ENCODE results near the gene KRT78.

Gene KRT78

GRCh38 chr12:52838609-52839435 lies 10.0 kb downstream of the KRT78 start:
- no peak for DNase-seq

GRCh38 chr12:52837781-52838608 lies 10.8 kb downstream of the KRT78 start:
- no peak for DNase-seq

- DNase-seq, result no peak
Measured at GRCh38 chr12:52837413-52837741, 11.4 kb downstream of the KRT78 start.

DNA sequence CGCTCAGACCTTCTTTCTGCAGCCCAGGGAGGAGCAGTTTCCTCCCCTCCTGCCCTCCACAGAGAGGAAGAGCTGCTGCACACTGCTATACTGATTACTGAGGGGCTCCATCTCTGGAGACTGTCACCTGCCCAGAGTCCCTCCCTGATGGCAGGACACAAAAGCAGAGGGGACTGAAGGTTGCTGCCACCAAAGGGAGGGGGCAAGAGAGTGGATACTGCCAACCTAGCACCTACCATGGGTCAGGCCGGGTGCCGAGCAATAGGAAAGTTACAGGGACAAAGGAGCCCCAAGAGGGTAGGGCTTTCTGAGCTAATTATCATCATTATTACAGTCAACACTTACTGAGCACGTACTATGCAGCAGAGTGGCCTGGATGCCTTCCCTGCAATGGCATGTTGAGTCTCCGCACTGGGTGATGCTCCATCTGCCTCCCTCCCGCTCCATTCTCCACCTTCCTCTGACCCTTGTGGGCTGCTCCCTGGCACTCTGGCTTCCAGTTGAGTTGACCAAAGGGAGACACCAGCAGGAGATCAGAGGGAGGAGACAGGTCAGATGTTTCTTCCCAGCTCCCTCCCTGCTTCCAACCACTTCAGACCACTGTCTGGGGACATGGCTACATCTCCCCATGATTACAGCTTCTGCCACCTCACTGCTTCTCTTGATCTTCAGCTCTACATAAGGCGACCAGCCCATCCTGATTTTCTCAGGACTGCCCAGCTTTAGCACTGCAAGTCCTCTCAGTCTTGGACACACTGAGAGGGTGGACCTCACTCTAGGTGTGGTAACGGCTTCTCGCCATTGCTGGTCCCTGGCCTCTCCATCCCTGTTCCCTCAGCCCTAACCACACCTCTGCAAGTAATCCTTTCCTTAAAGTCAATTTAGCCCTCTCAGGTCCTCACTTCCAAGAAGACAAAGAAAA lies 12.0 kb downstream of the KRT78 start:
- DNase-seq, result no peak

DNA sequence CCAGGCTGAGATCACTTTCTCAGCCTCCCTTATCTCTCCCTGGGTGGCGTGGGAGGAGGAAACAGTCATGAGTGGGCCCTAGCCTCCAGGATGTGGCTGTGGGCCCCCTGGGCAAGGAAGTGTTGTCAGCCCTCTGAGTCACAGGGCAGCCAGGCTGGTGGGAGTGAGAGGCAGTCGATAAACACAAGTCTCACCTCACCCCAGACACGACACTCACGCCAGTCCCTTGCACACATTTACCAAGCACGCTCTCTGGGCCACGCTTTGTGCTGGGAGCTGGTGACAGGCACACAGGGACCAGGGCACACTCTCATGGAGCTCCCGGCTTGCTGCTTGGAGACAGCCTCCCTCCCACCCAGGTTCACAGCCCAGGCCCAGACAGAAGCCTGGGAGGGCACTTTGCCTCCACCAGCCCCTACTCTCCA lies 12.7 kb downstream of the KRT78 start:
- peak; percentile 7 to 15 for DNase-seq

DNA sequence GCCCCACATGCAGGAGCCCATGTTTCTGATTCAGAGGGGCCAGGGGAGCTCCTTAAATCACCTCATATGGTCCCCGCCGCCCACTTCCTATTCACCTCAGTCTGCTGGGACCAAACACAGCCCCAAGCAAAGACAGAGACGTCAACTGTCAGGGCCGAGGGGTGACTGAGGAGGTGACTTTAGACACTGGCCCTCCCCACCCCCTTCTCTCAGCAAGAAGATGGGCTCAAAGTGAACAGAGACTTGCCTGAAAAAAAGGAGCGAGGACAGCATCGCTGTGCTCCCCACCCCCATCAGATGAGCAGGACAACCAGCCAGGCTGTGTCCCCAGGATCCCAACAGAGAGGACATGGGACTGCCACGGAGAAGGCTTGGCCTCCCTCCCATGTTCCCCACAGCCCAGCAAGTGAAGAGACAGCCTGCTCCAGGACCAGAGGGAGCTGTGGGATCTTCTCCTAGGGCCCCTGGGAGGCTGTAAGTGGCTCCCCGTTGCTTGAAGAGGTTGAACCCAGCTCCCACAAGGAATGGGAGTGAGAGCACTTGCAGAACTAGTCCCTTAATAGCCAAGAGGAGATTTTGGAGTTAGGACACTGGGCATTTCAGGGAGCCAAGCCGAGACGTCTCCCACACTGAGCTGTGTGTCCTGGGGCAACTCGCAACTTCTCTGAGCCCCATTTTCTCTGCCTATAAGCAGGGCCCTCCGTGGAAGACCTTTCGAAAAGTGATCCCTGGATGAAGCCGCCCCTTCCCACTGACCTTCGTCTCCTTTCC lies 13.3 kb downstream of the KRT78 start:
- no peak for DNase-seq

- DNase-seq, result no peak
Measured at GRCh38 chr12:52834727-52835001, 14.1 kb downstream of the KRT78 start.

DNA sequence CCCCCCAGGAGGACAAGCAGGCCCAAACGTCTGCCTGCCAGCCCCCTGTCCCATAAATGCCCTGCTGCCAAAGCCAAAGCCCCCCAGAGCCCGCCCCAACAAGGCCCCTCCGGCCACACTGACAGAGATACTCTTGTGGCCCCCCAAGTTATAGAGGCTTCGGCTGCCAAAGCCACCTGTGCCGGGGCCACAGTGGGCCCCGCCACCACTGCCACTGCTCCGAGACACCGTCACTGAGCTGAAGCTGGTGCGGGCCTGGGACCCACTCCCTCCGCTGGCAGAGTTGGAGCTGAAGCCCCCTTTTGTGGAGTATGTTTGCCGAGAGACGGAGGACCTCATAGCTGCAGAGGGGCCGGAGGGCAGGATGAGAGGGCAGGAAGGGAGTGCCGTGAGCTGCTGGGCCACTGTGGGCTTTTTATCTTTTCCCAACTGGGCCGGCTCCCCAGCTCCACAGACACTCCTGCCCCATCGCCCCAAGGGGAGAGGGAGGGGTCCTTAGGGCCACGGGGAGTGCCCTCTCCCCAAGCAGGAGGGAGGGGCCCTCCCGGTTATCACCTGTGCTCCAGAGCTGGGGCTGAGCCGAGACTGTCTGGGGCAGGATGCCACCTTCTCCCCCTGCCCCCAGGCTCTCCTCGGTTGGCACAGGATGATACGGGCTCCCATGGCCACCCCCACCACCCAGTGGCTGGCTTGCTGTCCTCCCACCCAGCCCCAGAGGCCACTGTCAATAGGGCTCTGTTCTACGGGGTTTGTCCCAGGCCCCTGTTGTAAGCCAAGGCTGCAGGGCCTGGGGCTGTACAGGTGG lies 14.7 kb downstream of the KRT78 start, which contains the start of gene KRT79:
Gene KRT79 (minus strand): TSS at position 390 of the 805 bp plus-strand sequence. CDS start 51 bp downstream, at position 339.
- no peak for DNase-seq

- DNase-seq, result no peak
Measured at GRCh38 chr12:52832985-52833905, 15.5 kb downstream of the KRT78 start.

DNA sequence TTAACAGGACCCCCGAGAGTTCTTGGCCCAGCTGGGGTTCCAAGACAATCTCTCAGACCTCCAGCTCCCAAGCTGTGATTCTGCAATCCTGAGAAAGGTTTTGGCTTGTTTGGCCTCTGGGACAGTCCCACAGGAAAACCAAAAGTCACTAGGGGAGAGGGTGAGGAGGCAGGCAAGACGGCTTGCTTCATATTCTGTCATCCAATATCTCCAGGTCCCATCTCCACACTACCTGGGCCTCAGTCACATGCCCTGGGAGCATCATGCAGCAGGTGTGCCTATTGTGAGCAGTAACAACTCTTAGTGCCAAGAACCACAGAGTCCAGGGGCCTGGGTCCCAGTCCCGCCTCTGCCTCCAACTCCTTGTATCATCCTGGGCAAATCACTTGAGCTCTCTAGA lies 16.3 kb downstream of the KRT78 start:
- DNase-seq, result no peak

- no peak for DNase-seq
Measured at GRCh38 chr12:52831251-52831650, 17.5 kb downstream of the KRT78 start.

DNA sequence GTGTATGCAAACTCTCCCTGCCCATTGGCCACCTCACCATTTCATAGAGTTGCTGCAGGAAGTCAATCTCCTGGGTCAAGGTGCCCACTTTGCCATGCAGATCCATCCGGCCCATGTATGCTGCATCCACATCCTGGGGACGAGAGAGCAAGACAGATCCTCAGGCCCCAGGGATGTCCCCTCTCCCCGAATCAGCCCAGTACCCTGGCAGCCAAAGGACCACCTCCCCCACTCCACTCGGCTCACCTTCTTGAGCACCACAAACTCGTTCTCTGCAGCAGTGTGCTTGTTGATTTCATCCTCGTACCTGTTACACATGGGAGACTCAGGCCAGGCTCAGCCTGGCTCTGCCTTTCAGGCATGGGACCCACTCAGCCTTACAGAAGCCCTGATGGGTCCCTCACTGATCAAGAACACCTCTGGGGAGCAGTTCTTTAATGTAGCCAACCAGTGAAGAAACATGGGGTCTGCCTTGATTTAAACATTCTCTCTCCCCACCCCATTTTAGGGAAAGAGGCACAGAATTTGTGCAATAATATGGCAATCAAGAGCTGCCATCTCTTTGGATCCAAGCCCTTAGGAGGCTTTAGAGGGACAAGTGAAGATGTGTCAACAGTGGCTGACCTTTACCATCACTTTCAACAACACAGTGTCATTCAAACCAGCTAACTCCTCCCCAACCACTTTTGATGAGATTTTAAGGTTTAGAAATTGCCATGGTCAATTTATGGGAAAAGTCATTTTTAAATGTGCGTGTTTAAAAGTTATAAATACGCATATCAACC lies 18.6 kb downstream of the KRT78 start:
- DNase-seq, result no peak

GRCh38 chr12:52828591-52829021 lies 20.2 kb downstream of the KRT78 start:
- DNase-seq, result no peak

DNA sequence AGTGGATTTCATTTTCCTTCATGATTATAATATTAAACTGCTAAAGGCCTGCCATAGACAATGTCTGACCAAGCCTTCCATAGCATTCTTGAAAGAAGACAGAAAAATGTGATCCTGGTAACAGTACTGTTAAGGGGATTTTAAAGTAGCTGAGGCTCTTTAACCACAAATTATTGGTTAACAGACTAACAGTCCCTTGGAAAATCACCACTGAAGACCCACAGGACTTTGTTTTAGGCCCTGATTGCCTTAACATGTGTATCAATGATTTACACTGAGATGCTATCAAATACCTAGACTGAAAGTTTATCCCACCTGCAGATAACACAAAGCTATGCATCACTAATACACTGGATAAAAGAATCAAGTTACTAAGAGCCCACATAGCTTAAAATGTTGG lies 20.6 kb downstream of the KRT78 start:
- no peak for DNase-seq

GRCh38 chr12:52827499-52828090 lies 21.2 kb downstream of the KRT78 start:
- no peak for DNase-seq

DNA sequence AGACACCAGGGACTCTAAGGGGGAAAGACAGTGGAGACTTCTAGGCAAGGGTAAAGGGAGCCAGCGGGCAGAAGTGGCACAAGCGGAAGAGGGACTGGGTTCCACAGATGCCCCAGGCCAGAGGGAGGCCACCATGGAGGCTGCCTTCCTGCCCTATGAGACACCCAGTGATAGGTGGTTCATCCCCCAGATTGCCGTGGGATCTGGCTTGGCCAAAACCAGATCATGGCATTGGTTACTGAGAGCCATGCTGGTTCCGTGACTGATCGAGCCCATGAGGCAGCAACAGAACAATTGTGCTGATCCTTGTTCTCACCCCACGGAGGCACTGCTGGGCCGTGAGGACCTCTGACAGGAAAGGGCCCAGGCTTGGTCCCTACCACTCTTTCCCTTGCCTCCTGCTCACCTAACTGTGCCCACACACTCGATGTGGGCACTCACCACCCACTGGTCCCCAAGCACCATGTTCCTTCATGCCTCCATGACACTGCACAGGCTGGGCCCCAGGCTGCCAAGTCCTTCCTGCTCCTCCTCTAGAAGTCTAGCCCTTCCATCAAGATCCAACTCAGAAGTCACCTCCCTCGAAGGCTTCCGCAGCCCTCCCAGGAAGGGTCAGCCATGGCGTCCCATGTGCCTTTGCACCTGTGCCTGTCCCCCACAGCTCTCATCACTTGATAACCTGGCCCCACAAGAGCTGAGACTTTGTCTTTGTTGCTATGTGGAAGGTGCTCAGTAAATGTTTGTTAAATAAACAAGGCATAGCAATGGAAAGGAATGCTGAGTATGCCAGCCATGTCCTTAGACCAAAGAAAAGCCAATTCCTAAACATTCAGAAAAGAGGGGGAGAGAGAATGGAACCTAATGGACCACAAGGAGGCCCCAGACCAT lies 21.9 kb downstream of the KRT78 start:
- DNase-seq, result no peak

DNA sequence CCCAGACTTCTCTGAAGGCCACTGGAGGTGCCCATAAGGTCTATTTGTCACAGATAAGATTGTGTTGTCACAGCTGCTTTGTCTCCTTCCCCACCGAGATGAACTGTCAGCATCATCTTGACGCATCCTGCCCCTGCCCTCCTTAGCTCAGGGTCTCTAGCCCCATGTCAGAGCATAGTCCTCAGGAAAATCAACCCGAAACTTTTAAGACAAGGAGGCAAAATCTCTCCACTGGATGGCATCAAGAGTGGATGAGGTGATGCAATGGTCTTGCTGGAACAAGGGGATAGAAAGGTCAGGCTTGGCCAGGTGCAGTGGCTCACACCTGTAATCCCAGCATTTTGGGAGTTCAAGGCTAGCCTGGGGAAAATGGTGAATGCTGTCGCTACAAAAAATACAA lies 22.8 kb downstream of the KRT78 start:
- no peak for DNase-seq
